GM19452 (cell line): ENCODE results near the gene NDUFC2.
"Not testable (repeated sequence)": the region's sequence is repeated elsewhere in the genome, so short reads cannot be mapped to it uniquely, and the experiment has no call there.

Experiments
- ATAC-seq: cut with Tn5 transposase; IDR thresholded peaks from one replicate; pipeline ENCODE4 v1.9.1; 2021; ENCODE audit not compliant: unreplicated experiment

Gene NDUFC2

GRCh38 chr11:78031629-78032028 lies 48.0 kb downstream of the NDUFC2 start:
- ATAC-seq: peak; percentile 85

GRCh38 chr11:78030429-78031325 lies 49.0 kb downstream of the NDUFC2 start:
- ATAC-seq: no peak

- not testable (repeated sequence) for ATAC-seq
Measured at GRCh38 chr11:78028423-78028822, 51.2 kb downstream of the NDUFC2 start.

- no peak for ATAC-seq
Measured at GRCh38 chr11:78027759-78028158, 51.9 kb downstream of the NDUFC2 start.

GRCh38 chr11:78025378-78025777 lies 54.3 kb downstream of the NDUFC2 start:
- no peak for ATAC-seq

GRCh38 chr11:78023426-78023825 lies 56.2 kb downstream of the NDUFC2 start:
- no peak for ATAC-seq

GRCh38 chr11:78022397-78023396 lies 57.0 kb downstream of the NDUFC2 start, which contains the start of gene KCTD14:
Gene KCTD14, minus strand, starts transcription at chr11:78023276. Its CDS starts 27 bp downstream, at chr11:78023249.
- ATAC-seq: no peak

GRCh38 chr11:78021611-78022010 lies 58.1 kb downstream of the NDUFC2 start:
- no peak for ATAC-seq

- no peak for ATAC-seq
Measured at GRCh38 chr11:78020246-78020645, 59.4 kb downstream of the NDUFC2 start.

GRCh38 chr11:78019808-78020207 lies 59.9 kb downstream of the NDUFC2 start:
- ATAC-seq: no peak
